HG03196 (cell line): Measurements from ENCODE around the gene BANP.
"Not testable (repeated sequence)": the region's sequence is repeated elsewhere in the genome, so short reads cannot be mapped to it uniquely, and the experiment has no call there.

Experiments used
- ATAC-seq: cut with Tn5 transposase; IDR thresholded peaks from one replicate; pipeline ENCODE4 v1.9.1; 2021; ENCODE audit not compliant: unreplicated experiment

BANP gene

DNA sequence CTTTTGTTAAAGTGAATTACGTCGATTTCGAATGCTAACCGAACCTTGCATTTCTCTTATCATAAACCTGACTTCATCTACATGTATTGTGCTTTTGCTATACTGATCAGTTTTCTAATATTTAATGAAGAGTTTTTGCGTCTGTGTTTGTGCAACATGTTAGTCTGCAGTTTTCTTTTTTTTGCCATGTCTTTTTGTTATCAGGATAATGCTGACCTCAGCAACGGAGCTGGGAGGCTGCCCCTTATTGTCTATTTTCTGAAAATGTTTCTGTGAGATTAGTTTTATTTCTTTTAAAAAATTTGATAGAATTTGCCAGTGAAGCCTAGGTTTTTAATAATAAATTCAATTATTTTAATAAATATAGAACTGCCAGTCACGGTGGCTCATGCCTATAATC is 40.9 kb downstream of the BANP start:
- ATAC-seq, result not testable (repeated sequence)

- no peak for ATAC-seq
Observed at GRCh38 chr16:87993901-87994300, 42.7 kb downstream of the BANP start.

DNA sequence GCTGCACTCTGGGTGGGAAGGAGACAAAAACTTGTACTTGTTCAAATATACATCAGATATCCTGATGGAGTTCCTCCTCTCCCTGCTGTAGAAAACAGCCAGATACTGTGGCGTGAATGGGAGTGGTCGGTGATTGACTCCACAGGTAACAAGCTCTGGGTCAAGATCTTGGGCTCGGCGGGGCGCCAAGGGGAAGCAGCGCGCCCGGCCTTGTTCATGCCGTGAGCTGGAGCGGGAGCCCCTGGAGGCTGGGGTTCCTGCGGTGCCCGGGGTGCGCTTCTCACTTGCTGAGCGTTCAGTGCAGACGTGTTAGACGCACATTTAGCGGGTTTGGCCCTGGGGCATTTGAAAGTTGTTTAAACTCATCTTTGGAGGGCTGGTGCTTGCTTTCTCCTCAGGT is 44.4 kb downstream of the BANP start:
- ATAC-seq, result no peak

GRCh38 chr16:87996962-87997880 is 46.0 kb downstream of the BANP start:
- ATAC-seq, result no peak

- ATAC-seq, result not testable (repeated sequence)
Observed at GRCh38 chr16:87998184-87998793, 47.1 kb downstream of the BANP start.

- not testable (repeated sequence) for ATAC-seq
Observed at GRCh38 chr16:87998992-87999391, 47.8 kb downstream of the BANP start.

- no peak for ATAC-seq
Observed at GRCh38 chr16:88002211-88002610, 51.0 kb downstream of the BANP start.

DNA sequence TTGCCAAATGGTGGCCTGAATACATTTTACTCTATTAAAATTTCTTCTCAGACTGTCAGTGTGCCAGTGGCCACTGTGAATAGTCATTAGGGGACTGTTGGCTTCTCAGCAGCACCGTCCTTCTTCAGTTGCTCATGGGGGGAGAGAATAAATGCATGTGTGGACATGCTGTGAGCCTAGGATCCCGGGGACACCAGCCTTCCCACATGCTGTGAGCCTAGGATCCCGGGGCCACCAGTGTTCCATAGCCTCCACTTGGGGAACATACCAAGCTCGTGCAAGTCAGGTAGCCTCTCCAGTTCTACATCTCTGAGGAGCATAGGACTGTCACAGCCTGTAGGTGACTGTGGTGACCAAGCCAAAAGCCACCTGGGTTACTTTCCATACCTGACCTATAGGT is 51.5 kb downstream of the BANP start:
- no peak for ATAC-seq

GRCh38 chr16:88003316-88003715 is 52.1 kb downstream of the BANP start:
- no peak for ATAC-seq

- ATAC-seq, result no peak
Observed at GRCh38 chr16:88003736-88004135, 52.5 kb downstream of the BANP start.

DNA sequence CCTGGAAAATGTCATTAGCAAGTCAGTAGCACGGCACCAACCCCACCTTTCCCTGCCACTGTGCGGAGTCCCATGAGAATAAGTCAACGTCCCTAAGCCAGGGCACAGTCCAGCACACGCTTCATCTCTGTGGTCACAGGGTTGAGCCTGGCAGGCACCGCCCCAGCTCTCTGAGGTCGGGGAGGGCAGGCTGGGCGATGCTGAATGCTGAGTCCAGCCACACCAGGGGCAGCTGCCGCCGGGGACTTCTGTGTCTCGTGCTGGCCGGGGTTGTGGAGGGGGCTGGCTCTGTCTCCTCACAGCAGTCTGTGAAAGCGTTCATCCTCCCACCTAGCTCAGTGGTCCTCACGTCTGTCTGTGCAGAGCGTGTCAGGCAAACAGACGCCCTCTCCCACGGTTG is 53.2 kb downstream of the BANP start:
- ATAC-seq, result no peak

DNA sequence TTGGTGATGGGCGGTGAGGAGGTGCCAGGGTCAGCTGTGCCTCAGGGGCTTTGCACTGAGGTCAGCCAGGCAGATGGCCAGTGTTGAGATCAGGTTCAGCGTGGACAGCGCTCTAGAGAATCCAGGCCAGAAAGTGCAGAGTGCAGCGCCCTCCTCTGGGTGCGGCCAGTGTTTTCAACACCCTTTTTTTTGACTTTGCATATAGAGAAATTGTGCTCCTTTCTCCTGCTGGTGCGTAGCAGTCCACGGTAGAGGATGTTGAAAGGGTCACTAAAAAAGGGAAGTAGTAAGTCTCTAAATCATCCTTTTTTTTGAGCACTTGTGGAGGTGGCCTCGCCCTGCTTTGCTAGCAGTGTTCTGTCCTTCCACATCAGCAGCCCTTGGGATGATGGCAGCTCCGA is 53.9 kb downstream of the BANP start:
- ATAC-seq, result no peak

DNA sequence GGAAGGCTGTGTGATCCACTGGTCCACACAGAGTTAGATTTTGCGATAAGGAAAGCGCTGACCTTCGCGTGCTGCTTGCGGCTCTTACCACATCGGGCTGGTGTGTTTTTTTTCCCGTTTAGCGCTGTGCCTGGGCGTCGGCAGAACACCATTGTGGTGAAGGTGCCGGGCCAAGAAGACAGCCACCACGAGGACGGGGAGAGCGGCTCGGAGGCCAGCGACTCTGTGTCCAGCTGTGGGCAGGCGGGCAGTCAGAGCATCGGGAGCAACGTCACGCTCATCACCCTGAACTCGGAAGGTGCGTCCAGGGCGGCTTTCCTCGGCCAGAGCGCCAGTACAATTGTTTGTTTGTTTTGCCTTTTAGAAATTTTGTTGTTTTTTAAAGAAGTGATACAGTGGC is 54.7 kb downstream of the BANP start:
- no peak for ATAC-seq

GRCh38 chr16:88007321-88007731 is 56.1 kb downstream of the BANP start:
- no peak for ATAC-seq

DNA sequence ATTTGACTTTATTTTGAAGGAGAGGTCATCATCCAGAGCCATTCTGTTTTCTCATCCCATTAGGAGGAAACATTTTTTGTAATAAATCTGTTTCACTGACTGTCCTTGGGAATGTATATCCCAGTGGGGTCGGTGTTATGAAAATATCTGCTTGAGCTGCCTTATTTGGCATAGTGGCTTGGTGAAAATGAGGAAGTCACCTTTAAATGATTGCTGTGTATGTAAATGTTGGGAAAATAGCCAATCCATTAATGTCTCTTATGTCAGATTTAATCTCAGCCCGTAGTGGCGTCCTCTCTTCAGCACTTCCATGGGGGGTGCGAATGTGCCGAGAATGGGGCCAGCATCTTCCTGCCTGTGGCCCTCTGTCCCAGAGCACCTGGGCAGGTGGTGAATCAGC is 57.6 kb downstream of the BANP start:
- ATAC-seq, result no peak

- ATAC-seq, result no peak
Observed at GRCh38 chr16:88009563-88010342, 58.5 kb downstream of the BANP start.

DNA sequence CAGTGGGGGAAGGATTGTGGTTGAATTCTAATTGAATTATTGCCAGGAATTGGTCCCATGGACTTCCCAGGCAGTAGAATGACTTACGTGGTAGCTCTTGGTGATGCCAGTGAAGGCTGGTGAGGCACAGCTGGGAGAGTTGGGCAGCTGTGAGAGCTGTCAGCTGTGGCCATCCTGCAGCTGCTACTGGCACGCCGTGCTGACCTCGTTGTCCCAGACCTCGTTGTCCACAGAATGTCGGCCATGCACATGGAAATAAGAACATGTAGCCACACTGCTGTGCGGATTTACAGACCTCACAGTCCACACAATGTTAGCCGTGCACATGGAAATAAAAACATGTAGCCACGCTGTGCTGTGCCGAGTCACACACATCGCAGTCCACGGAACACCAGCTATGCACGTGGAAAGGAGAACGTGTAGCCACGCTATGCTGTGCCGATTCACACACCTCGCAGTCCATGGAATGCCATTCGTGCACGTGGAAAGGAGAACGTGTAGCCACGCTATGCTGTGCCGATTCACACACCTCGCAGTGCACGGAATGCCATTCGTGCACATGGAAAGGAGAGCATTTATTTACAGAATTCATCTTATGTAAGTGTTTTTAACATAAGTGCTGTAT is 59.2 kb downstream of the BANP start:
- no peak for ATAC-seq

GRCh38 chr16:88010968-88011483 is 59.8 kb downstream of the BANP start:
- ATAC-seq, result no peak

DNA sequence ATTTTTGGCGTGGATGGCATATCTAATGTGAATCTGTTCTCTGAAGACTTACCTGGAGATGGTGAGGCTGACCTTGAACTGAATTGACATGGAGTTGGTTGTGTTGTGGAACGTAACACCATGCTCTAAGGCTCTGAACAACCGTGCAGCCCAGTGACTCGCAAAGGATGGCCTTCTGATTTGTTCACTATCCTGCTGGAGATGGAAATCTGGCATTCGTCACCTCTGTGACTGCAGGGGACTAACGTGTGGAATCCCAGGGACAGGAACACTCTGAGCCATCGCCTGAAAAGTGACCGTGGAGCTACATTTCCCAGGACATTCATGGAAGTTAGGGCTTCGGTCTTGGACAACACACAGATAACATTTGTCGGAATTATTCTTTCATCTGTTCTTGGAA is 61.1 kb downstream of the BANP start:
- no peak for ATAC-seq

DNA sequence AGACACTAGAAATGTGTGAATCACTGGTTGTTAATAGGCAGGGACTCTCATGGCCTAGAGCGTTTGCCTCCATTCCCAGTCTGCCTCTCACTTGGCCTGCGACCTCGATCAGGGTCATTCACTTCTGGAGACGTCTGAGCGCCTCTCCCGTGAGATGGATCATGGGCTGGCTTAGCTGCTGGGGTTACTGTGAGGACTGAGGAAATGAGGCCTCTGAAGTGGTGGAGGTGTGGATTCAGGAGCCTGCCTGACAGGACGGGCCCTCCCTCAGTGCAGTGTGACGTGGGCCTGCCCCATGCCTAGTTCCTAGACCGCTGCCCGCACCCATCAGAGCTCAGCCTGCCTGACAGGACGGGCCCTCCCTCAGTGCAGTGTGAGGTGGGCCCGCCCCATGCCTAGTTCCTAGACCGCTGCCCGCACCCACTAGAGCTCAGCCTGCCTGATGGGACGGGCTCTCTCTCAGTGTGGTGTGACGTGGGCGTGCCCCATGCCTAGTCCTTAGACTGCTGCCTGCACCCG is 61.9 kb downstream of the BANP start:
- no peak for ATAC-seq

GRCh38 chr16:88013766-88014251 is 62.6 kb downstream of the BANP start:
- ATAC-seq, result no peak
